Aorta (tissue), 5 donors: ENCODE measurements around the gene GTF2F2. TPM values are rescaled to one million over a fixed set of nuclear protein-coding genes. Genes with fewer than 3 reads are reported as not detected.

Experiments used
- ATAC-seq: fragments of 200-7000 bp; cut with Tn5 transposase; one replicate; pipeline ENCODE4 v1.9.1; 2022; ENCODE audit warnings: moderate library complexity; ENCODE audit not compliant: low FRiP score
- DNase-seq, 2 donors: peaks; one replicate each; pipeline ENCODE4 v3.0.0-alpha.2; 2020
- H3K27ac ChIP-seq, 2 donors: one replicate each; pipeline ENCODE4 v1.5.1; 2013; ENCODE audit warnings: low read length in 2 of 2, mild to moderate bottlenecking in 2 of 2, moderate library complexity in 2 of 2, control low read depth in 1 of 2, inconsistent platforms in 1 of 2, low read depth in 1 of 2
- H3K27me3 ChIP-seq, 2 donors: one replicate each; pipeline ENCODE4 v1.6.1; 2013; ENCODE audit warnings: control low read depth in 1 of 2, low read length in 1 of 2, mild to moderate bottlenecking in 1 of 2, moderate library complexity in 1 of 2; ENCODE audit not compliant: insufficient read depth in 2 of 2, control insufficient read depth in 1 of 2
- H3K36me3 ChIP-seq, 2 donors: one replicate each; pipeline ENCODE4 v1.6.1; 2013; ENCODE audit warnings: control low read depth in 1 of 2, low read length in 1 of 2, mild to moderate bottlenecking in 1 of 2; ENCODE audit not compliant: insufficient read depth in 2 of 2, control insufficient read depth in 1 of 2
- H3K4me1 ChIP-seq, 2 donors: one replicate each; pipeline ENCODE4 v1.6.1; 2013; ENCODE audit warnings: low read length in 2 of 2, control low read depth in 1 of 2, mild to moderate bottlenecking in 1 of 2, moderate library complexity in 1 of 2; ENCODE audit not compliant: insufficient read depth in 2 of 2, control insufficient read depth in 1 of 2
- H3K4me3 ChIP-seq, 2 donors: one replicate each; pipeline ENCODE4 v1.5.1; 2013; ENCODE audit warnings: low read length in 2 of 2, control low read depth in 1 of 2, mild to moderate bottlenecking in 1 of 2
- H3K9me3 ChIP-seq: one replicate; pipeline ENCODE4 v1.6.1; 2013; ENCODE audit warnings: mild to moderate bottlenecking, low read length; ENCODE audit not compliant: control insufficient read depth
- WGBS, 2 donors: extraction: QIAGEN DNeasy Blood & Tissue Kit; methylation state at CpG; one replicate each; pipeline ENCODE4 v1.1.7; 2013; 5-methylcytosine and 5-hydroxymethylcytosine counted together
- intact Hi-C, 2 donors: fragments of 100-400 bp; cut with DNase I; formaldehyde crosslinking; loops; one replicate each; pipeline versions ENCODE4 v1.14.2 to v1.15.0; 2022
- polyA plus RNA-seq, 2 donors: library from polyadenylated mRNA; stranded (reverse); fragments of 200-250 nt; gene quantifications; one replicate each; pipeline ENCODE4 v1.2.3, GENCODE V29; 2013
- total RNA-seq, 2 donors: library from RNA; stranded (reverse); fragmentation: NEBNext Ultra II Directional; extraction: Animal tissue kit (Norgen Biotek cat#: 25700); gene quantifications; one replicate each; pipeline ENCODE4 v1.2.1, GENCODE V29; 2021
- donor health status: healthy with polysubstance abuse.
- donor health status: Bipolar disorder and iron deficiency.
- donor health status: DM: no; HTN: no; CAD: no.
- donor health status: DM: no; HTN: no; CAD: no.
- donor health status: DM: yes; HTN: yes; CAD: no.

Gene GTF2F2
- total and polyA plus RNA-seq, 4 donors: 10.5 to 16.5 (median 12.4) TPM

DNA sequence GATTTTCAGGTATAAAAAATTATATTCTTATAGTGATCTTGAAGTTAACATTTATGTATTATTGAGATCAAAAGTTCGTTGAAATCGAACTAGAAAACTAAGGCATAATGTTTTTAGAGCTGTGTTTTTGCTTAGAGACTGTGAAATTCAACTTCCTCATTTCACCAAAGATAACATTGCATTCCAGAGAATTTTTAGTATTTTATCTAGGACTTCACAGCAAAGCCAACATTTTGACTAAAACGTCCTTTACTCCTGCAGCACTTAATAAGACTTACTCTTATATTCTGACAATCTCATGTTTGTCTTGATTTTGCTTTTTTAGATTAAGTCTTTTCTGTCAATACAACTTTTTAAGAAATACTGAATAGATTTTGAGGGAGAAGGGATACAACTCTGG, 75.8 kb downstream of the GTF2F2 start:
- no peaks in the 10 kb centered on the region for H3K4me1 ChIP-seq
- H3K27ac ChIP-seq: no peak overlapping the region
- H3K9me3 ChIP-seq: no peaks in the 10 kb centered on the region
- H3K27me3 ChIP-seq: no peaks in the 10 kb centered on the region
- ATAC-seq (no peak), DNase-seq (no peak)
- intact Hi-C loops: no loop called here
- H3K36me3 ChIP-seq: no peaks in the 10 kb centered on the region
- 2 to 4% methylated on average over 3 of the region's 3 CpGs for WGBS, 2 donors
- H3K4me3 ChIP-seq: no peak overlapping the region

DNA sequence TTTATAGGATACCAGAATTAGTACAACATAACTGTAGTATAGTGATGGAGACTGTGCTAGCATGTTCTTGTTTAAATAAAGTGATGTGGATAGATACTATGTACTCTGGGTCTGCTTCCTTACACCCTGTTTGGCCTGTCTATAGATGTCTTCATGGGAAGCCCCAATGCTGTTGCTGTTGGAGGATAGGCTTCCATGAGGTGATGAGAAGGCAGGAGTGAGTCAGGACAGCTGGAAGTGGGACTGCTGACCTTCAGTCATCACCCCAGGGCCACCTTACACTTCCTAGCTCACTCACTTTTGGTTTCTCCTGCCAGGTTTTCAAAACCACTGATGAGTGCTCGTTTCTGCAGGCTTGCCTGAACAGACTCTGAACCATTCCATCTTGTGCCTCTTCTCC, 76.3 kb downstream of the GTF2F2 start:
- Histone ChIP-seq H3K9me3 (no peaks in the 10 kb centered on the region), H3K4me1 (no peaks in the 10 kb centered on the region), H3K27me3 (no peaks in the 10 kb centered on the region), H3K36me3 (no peaks in the 10 kb centered on the region), H3K4me3 (no peak overlapping the region), H3K27ac (peak overlapping the region in 1 of 2 donors; percentile 58)
- intact Hi-C loops: no loop called here
- DNase-seq: no peak
- no peak for ATAC-seq
- WGBS, 2 donors: 5 to 24% methylated on average over 1 of the region's 1 CpG

DNA sequence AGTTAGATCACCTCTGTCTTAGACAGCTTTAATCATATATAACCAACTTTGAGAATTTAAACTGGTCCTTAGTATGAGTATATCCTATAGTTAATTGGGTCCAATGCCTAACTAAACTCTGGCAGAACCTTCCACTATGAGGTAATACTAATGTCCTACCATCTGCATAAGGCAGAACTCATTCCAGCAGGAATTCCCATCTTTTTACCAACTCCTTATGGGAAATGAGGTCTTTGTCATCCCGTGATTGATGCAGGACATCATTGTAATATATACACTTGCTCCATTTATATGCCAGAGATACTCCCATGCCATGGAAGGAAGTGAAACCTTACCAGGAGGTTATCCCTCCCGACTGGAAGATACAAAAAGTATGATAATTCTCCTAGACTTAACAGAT, 77.7 kb downstream of the GTF2F2 start:
- 86 to 93% methylated on average over 2 of the region's 2 CpGs for WGBS, 2 donors
- no peak overlapping the region for H3K27ac ChIP-seq
- H3K4me1 ChIP-seq: no peaks in the 10 kb centered on the region
- intact Hi-C loops: no loop called here
- no peaks in the 10 kb centered on the region for H3K36me3 ChIP-seq
- ATAC-seq (no peak), DNase-seq (no peak)
- no peaks in the 10 kb centered on the region for H3K27me3 ChIP-seq
- H3K9me3 ChIP-seq: no peaks in the 10 kb centered on the region
- no peak overlapping the region for H3K4me3 ChIP-seq

DNA sequence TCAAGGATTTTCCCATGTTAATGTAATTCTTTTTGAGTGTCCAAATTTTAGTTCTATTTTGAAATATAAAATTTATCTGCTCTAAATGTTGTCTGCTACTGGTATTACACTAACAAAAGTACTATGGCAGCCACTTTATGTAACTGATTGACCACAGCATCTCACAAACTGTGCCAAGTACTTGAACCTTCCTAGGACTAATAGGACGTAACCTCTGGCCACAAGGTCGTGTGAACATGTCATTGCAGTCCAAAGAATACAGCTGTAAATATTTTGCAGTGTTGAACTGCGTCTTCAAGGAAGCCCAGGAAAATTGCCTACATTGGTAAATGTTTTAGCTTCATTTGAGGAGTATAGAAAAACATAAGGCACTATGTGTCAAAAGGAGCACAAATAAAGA, 78.6 kb downstream of the GTF2F2 start:
- Histone ChIP-seq H3K27me3 (no peaks in the 10 kb centered on the region), H3K9me3 (no peaks in the 10 kb centered on the region), H3K4me1 (no peaks in the 10 kb centered on the region), H3K27ac (no peak overlapping the region), H3K4me3 (no peak overlapping the region), H3K36me3 (no peaks in the 10 kb centered on the region)
- ATAC-seq: no peak
- intact Hi-C loops: no loop called here
- WGBS, 2 donors: 84 to 88% methylated on average over 3 of the region's 3 CpGs
- DNase-seq: no peak

DNA sequence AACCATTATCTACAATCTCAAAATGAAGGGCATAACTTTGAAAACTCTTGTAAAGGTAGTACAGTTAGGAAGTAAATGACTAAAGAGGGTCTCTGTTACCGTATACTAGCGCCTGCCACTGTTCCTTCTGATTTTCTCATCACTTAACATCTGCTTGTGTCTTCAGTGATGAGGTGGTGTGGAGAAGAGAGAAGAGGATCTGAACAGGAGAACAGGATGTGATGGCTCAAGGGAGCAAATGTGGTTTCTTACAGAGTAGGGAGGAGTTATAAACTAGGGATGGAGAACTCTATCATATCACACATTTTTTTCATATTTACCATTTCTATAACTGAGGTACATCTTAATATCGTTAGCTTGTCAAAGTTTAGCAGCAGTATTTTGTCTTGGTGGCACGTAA, 79.4 kb downstream of the GTF2F2 start:
- no peak for ATAC-seq
- no peaks in the 10 kb centered on the region for H3K4me1 ChIP-seq
- H3K27ac ChIP-seq: no peak overlapping the region
- H3K27me3 ChIP-seq: no peaks in the 10 kb centered on the region
- no peak for DNase-seq
- WGBS, 2 donors: 95 to 96% methylated on average over 4 of the region's 4 CpGs
- H3K9me3 ChIP-seq: no peaks in the 10 kb centered on the region
- no peaks in the 10 kb centered on the region for H3K36me3 ChIP-seq
- intact Hi-C loops: no loop called here
- no peak overlapping the region for H3K4me3 ChIP-seq

DNA sequence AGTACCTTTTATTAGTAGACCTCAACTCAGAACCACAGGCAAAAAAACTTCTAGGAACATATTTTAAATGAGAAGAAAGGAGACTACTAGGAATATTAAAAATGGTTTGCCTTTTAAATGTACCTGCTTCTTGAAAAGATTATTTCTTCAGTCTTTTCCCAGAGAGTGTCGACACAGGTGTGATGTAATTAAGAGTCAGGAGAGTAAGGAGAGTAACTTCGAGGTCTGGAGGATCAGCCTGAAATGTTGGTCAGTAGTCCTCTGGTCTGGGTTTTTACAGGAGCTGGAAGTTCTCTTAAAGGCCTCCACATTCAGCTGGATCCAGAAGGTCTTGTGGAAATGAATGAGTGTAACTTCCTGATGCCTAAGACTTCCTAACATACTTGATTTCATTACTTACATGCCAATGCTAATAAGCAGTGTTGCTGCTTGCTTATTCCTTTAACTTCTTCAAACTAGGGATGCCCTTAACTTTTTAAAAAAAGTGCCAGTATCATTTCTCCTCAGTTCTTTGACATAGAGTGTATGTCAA, 80.5 kb downstream of the GTF2F2 start, which contains the start of gene KCTD4:
Gene KCTD4, minus strand, starts transcription at position 345 of the 532 bp plus-strand sequence. CDS start 6,478 bp downstream, outside the sequence.
- WGBS, 2 donors: 83 to 84% methylated on average over 2 of the region's 2 CpGs
- no peak for ATAC-seq
- Histone ChIP-seq H3K9me3 (no peaks in the 10 kb centered on the region), H3K4me1 (no peaks in the 10 kb centered on the region), H3K27ac (no peak within 1 kb of the TSS), H3K27me3 (no peaks in the 10 kb centered on the region), H3K36me3 (no peaks in the 10 kb centered on the region), H3K4me3 (no peak within 1 kb of the TSS)
- intact Hi-C loops: no loop called here
- no peak for DNase-seq

- H3K4me1 ChIP-seq: peaks cover 0 to 3% of the 10 kb centered on the region in 2 donors
- no peaks in the 10 kb centered on the region for H3K27me3 ChIP-seq
- intact Hi-C loops: no loop called here
- ATAC-seq: no peak
- WGBS, 2 donors: 67 to 77% methylated on average over 5 of the region's 5 CpGs
- no peak for DNase-seq
- no peaks in the 10 kb centered on the region for H3K9me3 ChIP-seq
- H3K36me3 ChIP-seq: peaks cover 0 to 3% of the 10 kb centered on the region in 2 donors
- no peak overlapping the region for H3K27ac ChIP-seq
- no peak overlapping the region for H3K4me3 ChIP-seq
These were observed 84.8 kb downstream of the GTF2F2 start for GRCh38 chr13:45205124-45205523.

DNA sequence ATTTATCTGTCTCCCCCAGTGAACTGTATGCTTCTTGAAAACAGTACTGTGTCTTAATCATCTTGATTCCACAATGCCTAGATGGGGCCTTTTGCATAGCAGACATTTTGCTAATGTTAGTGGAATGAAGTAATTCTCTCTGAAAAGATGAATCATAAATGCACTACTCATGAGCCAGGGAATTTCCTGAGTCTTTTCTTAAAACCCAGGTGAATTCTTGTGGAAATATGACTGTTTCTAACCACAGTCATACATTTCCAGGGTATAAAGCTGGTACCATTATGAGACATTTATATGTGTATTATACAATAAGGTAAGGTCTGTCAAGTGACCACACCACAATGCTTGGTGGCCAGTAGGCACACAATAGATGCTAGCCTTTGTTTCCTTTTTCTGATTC, 86.0 kb downstream of the GTF2F2 start:
- DNase-seq: no peak
- peak overlapping the region; percentile 57 to 78 for H3K27ac ChIP-seq
- peaks cover 0 to 3% of the 10 kb centered on the region in 2 donors for H3K4me1 ChIP-seq
- H3K36me3 ChIP-seq: peaks cover 0 to 3% of the 10 kb centered on the region in 2 donors
- H3K9me3 ChIP-seq: no peaks in the 10 kb centered on the region
- ATAC-seq: no peak
- no peak overlapping the region for H3K4me3 ChIP-seq
- H3K27me3 ChIP-seq: no peaks in the 10 kb centered on the region
- intact Hi-C loops: no loop called here

GRCh38 chr13:45207319-45207718, 87.0 kb downstream of the GTF2F2 start:
- Histone ChIP-seq H3K27ac (no peak overlapping the region), H3K4me1 (peaks cover 0 to 3% of the 10 kb centered on the region in 2 donors), H3K36me3 (peaks cover 0 to 3% of the 10 kb centered on the region in 2 donors), H3K4me3 (no peak overlapping the region), H3K27me3 (no peaks in the 10 kb centered on the region), H3K9me3 (no peaks in the 10 kb centered on the region)
- ATAC-seq (no peak), DNase-seq (no peak)
- 13 to 16% methylated on average over 4 of the region's 4 CpGs for WGBS, 2 donors
- intact Hi-C loops: no loop called here
